Measurements from ENCODE around the gene IL22. TPM values are rescaled to one million over a fixed set of nuclear protein-coding genes. Genes with fewer than 3 reads are reported as not detected.

Gene IL22
- polyA plus RNA-seq, 3 donors = 0.19 TPM; not detected in 2

GRCh38 chr12:68200854-68201253, 52.5 kb downstream of the IL22 start:
- WGBS, 3 donors = 57 to 90% (median 61%) methylated on average over 2 of the region's 2 CpGs
- H3K27ac ChIP-seq (ENCODE audit: low read depth, low read length) = no peak overlapping the region

- WGBS, 3 donors = 78 to 96% (median 95%) methylated on average over 1 of the region's 1 CpG
- no peak overlapping the region for H3K27ac ChIP-seq (ENCODE audit: low read depth, low read length)
Observed at GRCh38 chr12:68199127-68199526, 54.3 kb downstream of the IL22 start.

GRCh38 chr12:68198507-68199086, 54.8 kb downstream of the IL22 start:
- H3K27ac ChIP-seq (ENCODE audit: low read depth, low read length) = no peak overlapping the region
- 75 to 82% (median 78%) methylated on average over 12 of the region's 12 CpGs for WGBS, 3 donors

Other genes with a start within 250 kb of the IL22 start
- gene IFNG, start 93.9 kb downstream of the IL22 start, polyA plus RNA-seq = not detected
- not detected for gene IL26, start 27.8 kb downstream of the IL22 start, polyA plus RNA-seq
- 1 to 10 TPM; 3.9 to 9.0 (median 4.6) TPM for gene MDM1, start 78.8 kb upstream of the IL22 start, polyA plus RNA-seq